ENCODE data around the gene LIN54. TPM values are rescaled to one million over a fixed set of nuclear protein-coding genes. Genes with fewer than 3 reads are reported as not detected.

LIN54 gene
- total and polyA plus RNA-seq, 9 of the 15 experiments (the other 6 are each of a cell fraction or from before 2014, with no cell fraction given): 2.2 to 22.5 (median 15.8) TPM

DNA sequence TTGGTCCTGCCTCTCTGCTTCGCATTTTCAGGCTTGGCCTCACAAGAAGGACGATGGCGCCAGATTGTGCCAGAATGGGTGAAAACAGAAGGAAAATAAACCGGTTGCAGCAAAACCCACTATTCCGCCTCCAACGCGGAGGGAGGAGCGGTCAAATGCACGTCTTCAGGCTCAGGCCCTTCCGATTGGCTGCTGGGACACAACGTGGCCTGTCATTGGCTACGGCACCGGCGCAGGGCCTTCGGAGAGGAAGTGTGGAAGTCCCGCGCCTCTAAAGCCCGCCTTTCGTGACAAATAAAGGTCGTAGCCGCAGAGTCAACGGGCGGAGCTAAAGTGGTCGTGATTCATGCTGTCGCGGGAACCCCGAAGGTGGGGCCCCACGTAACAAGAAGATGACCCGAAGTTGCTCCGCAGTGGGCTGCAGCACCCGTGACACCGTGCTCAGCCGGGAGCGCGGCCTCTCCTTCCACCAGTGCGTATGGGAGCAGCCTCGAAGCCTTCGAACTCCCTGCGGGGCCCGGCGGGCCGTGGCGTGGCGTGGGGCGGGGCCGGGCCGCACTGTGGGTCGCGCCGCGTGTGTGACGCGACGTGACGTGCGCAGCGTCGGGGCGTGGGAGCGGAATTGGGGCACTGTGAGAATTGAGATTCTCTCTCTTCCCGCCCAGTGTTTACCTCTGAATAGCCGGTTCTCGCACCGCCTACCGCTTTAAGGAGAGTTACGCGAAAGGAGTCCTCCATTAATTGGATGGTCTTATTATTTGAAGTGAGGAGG is 110.0 kb downstream of the LIN54 start, which contains the start of gene THAP9 (continued):
- TF ChIP-seq, protein P1, sequence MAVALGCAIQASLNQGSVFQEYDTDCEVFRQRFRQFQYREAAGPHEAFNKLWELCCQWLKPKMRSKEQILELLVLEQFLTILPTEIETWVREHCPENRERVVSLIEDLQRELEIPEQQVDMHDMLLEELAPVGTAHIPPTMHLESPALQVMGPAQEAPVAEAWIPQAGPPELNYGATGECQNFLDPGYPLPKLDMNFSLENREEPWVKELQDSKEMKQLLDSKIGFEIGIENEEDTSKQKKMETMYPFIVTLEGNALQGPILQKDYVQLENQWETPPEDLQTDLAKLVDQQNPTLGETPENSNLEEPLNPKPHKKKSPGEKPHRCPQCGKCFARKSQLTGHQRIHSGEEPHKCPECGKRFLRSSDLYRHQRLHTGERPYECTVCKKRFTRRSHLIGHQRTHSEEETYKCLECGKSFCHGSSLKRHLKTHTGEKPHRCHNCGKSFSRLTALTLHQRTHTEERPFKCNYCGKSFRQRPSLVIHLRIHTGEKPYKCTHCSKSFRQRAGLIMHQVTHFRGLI (CRISPR knock-in tag; IDR thresholded peaks at IDR 0.05): no peak
- TF ChIP-seq MTA1 (IDR thresholded peaks at IDR 0.05; ENCODE audit: borderline replicate concordance) (peak; percentile 80), CXXC5 (CRISPR knock-in tag; IDR thresholded peaks at IDR 0.05) (peak; percentile 96), BRF1 (IDR thresholded peaks at IDR 0.05; ENCODE audit: borderline replicate concordance, extremely low read depth, insufficient read length) (no peak), SETDB1 (IDR thresholded peaks at IDR 0.05; ENCODE audit: low read length) (no peak), SREBF2 (CRISPR knock-in tag; IDR thresholded peaks at IDR 0.05) (no peak), HOXB6 (CRISPR knock-in tag; IDR thresholded peaks at IDR 0.05; ENCODE audit: borderline replicate concordance) (no peak)
- TF ChIP-seq, protein P2, sequence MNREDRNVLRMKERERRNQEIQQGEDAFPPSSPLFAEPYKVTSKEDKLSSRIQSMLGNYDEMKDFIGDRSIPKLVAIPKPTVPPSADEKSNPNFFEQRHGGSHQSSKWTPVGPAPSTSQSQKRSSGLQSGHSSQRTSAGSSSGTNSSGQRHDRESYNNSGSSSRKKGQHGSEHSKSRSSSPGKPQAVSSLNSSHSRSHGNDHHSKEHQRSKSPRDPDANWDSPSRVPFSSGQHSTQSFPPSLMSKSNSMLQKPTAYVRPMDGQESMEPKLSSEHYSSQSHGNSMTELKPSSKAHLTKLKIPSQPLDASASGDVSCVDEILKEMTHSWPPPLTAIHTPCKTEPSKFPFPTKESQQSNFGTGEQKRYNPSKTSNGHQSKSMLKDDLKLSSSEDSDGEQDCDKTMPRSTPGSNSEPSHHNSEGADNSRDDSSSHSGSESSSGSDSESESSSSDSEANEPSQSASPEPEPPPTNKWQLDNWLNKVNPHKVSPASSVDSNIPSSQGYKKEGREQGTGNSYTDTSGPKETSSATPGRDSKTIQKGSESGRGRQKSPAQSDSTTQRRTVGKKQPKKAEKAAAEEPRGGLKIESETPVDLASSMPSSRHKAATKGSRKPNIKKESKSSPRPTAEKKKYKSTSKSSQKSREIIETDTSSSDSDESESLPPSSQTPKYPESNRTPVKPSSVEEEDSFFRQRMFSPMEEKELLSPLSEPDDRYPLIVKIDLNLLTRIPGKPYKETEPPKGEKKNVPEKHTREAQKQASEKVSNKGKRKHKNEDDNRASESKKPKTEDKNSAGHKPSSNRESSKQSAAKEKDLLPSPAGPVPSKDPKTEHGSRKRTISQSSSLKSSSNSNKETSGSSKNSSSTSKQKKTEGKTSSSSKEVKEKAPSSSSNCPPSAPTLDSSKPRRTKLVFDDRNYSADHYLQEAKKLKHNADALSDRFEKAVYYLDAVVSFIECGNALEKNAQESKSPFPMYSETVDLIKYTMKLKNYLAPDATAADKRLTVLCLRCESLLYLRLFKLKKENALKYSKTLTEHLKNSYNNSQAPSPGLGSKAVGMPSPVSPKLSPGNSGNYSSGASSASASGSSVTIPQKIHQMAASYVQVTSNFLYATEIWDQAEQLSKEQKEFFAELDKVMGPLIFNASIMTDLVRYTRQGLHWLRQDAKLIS (CRISPR knock-in tag; IDR thresholded peaks at IDR 0.05): peak; percentile 96
- TF ChIP-seq, protein P3, sequence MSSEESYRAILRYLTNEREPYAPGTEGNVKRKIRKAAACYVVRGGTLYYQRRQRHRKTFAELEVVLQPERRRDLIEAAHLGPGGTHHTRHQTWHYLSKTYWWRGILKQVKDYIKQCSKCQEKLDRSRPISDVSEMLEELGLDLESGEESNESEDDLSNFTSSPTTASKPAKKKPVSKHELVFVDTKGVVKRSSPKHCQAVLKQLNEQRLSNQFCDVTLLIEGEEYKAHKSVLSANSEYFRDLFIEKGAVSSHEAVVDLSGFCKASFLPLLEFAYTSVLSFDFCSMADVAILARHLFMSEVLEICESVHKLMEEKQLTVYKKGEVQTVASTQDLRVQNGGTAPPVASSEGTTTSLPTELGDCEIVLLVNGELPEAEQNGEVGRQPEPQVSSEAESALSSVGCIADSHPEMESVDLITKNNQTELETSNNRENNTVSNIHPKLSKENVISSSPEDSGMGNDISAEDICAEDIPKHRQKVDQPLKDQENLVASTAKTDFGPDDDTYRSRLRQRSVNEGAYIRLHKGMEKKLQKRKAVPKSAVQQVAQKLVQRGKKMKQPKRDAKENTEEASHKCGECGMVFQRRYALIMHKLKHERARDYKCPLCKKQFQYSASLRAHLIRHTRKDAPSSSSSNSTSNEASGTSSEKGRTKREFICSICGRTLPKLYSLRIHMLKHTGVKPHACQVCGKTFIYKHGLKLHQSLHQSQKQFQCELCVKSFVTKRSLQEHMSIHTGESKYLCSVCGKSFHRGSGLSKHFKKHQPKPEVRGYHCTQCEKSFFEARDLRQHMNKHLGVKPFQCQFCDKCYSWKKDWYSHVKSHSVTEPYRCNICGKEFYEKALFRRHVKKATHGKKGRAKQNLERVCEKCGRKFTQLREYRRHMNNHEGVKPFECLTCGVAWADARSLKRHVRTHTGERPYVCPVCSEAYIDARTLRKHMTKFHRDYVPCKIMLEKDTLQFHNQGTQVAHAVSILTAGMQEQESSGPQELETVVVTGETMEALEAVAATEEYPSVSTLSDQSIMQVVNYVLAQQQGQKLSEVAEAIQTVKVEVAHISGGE (CRISPR knock-in tag; IDR thresholded peaks at IDR 0.05): no peak
- TF ChIP-seq, protein P4, sequence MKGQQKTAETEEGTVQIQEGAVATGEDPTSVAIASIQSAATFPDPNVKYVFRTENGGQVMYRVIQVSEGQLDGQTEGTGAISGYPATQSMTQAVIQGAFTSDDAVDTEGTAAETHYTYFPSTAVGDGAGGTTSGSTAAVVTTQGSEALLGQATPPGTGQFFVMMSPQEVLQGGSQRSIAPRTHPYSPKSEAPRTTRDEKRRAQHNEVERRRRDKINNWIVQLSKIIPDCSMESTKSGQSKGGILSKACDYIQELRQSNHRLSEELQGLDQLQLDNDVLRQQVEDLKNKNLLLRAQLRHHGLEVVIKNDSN (CRISPR knock-in tag; IDR thresholded peaks at IDR 0.05): peak; percentile 59
- TF ChIP-seq, protein P5, sequence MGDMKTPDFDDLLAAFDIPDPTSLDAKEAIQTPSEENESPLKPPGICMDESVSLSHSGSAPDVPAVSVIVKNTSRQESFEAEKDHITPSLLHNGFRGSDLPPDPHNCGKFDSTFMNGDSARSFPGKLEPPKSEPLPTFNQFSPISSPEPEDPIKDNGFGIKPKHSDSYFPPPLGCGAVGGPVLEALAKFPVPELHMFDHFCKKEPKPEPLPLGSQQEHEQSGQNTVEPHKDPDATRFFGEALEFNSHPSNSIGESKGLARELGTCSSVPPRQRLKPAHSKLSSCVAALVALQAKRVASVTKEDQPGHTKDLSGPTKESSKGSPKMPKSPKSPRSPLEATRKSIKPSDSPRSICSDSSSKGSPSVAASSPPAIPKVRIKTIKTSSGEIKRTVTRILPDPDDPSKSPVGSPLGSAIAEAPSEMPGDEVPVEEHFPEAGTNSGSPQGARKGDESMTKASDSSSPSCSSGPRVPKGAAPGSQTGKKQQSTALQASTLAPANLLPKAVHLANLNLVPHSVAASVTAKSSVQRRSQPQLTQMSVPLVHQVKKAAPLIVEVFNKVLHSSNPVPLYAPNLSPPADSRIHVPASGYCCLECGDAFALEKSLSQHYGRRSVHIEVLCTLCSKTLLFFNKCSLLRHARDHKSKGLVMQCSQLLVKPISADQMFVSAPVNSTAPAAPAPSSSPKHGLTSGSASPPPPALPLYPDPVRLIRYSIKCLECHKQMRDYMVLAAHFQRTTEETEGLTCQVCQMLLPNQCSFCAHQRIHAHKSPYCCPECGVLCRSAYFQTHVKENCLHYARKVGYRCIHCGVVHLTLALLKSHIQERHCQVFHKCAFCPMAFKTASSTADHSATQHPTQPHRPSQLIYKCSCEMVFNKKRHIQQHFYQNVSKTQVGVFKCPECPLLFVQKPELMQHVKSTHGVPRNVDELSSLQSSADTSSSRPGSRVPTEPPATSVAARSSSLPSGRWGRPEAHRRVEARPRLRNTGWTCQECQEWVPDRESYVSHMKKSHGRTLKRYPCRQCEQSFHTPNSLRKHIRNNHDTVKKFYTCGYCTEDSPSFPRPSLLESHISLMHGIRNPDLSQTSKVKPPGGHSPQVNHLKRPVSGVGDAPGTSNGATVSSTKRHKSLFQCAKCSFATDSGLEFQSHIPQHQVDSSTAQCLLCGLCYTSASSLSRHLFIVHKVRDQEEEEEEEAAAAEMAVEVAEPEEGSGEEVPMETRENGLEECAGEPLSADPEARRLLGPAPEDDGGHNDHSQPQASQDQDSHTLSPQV (IDR thresholded peaks at IDR 0.05): no peak
